Subcutaneous adipose tissue (tissue), 4 donors: ENCODE measurements around the gene ADARB2. TPM values are rescaled to one million over a fixed set of nuclear protein-coding genes. Genes with fewer than 3 reads are reported as not detected.

Source experiments
- CTCF ChIP-seq: fragments of 450-650 bp; IDR thresholded peaks from one replicate; pipeline ENCODE4 v1.5.1; 2016; ENCODE audit warnings: low read depth, mild to moderate bottlenecking, control low read depth, antibody characterized with exemption, moderate library complexity
- total RNA-seq, 4 donors: library from RNA; depleted of rRNA; stranded (reverse); fragments of >200 nt; gene quantifications; one replicate each; pipeline ENCODE4 v1.1.0, GENCODE V29; 2016

ADARB2 gene
- total RNA-seq, 4 donors from 2014 or later: under 0.01 to 0.65 (median 0.44) TPM; not detected in 1

GRCh38 chr10:1669433-1669832 is 67.9 kb downstream of the ADARB2 start:
- TF ChIP-seq CTCF: no peak

- no peak for TF ChIP-seq CTCF
These were observed 68.9 kb downstream of the ADARB2 start for GRCh38 chr10:1668399-1668798.

- no peak for TF ChIP-seq CTCF
These were observed 69.9 kb downstream of the ADARB2 start for GRCh38 chr10:1667392-1667791.

GRCh38 chr10:1666147-1666546 is 71.2 kb downstream of the ADARB2 start:
- TF ChIP-seq CTCF: no peak

- TF ChIP-seq CTCF: no peak
These were observed 71.6 kb downstream of the ADARB2 start for GRCh38 chr10:1665681-1666080.

- TF ChIP-seq CTCF: no peak
These were observed 72.2 kb downstream of the ADARB2 start for GRCh38 chr10:1665021-1665661.

GRCh38 chr10:1664333-1664964 is 72.9 kb downstream of the ADARB2 start:
- no peak for TF ChIP-seq CTCF
